Mesothelial cell of epicardium (in vitro differentiated cells): ENCODE data around the gene MT1F. TPM values are rescaled to one million over a fixed set of nuclear protein-coding genes. Genes with fewer than 3 reads are reported as not detected.

Experiments used
- DNase-seq, 2 experiments: peaks; one replicate each; pipeline ENCODE4 v3.0.0; 2021; ENCODE audit warnings: low spot score in 2 of 2; ENCODE audit not compliant: unreplicated experiment in 2 of 2
- H3K27ac Mint-ChIP-seq: 2 replicates; pipeline ENCODE4 v1.8.0; 2021; ENCODE audit warnings: mixed read lengths
- H3K27me3 Mint-ChIP-seq: 2 replicates; pipeline ENCODE4 v1.8.0; 2021; ENCODE audit warnings: low read depth, mixed read lengths
- H3K36me3 Mint-ChIP-seq: 2 replicates; pipeline ENCODE4 v1.8.0; 2021; ENCODE audit warnings: mixed read lengths
- H3K4me1 Mint-ChIP-seq: 2 replicates; pipeline ENCODE4 v1.8.0; 2021; ENCODE audit warnings: mixed read lengths
- H3K4me3 Mint-ChIP-seq: 2 replicates; pipeline ENCODE4 v1.8.0; 2021; ENCODE audit warnings: mild to moderate bottlenecking, moderate library complexity, mixed read lengths
- H3K9me3 Mint-ChIP-seq: 2 replicates; pipeline ENCODE4 v1.8.0; 2021; ENCODE audit warnings: mixed read lengths
- total RNA-seq: library from RNA; stranded (reverse); gene quantifications from 3 replicates; pipeline ENCODE4 v1.2.1, GENCODE V29; 2021
- TF ChIP-seq, protein P1 (sequence below): fragments of 200-600 bp; sonication (generic); IDR thresholded peaks from one replicate; pipeline ENCODE4 v1.5.0; 2021; ENCODE audit warnings: antibody characterized with exemption; ENCODE audit not compliant: unreplicated experiment

Gene MT1F
- total RNA-seq, 1 donor from 2014 or later, result 0.63 TPM

DNA sequence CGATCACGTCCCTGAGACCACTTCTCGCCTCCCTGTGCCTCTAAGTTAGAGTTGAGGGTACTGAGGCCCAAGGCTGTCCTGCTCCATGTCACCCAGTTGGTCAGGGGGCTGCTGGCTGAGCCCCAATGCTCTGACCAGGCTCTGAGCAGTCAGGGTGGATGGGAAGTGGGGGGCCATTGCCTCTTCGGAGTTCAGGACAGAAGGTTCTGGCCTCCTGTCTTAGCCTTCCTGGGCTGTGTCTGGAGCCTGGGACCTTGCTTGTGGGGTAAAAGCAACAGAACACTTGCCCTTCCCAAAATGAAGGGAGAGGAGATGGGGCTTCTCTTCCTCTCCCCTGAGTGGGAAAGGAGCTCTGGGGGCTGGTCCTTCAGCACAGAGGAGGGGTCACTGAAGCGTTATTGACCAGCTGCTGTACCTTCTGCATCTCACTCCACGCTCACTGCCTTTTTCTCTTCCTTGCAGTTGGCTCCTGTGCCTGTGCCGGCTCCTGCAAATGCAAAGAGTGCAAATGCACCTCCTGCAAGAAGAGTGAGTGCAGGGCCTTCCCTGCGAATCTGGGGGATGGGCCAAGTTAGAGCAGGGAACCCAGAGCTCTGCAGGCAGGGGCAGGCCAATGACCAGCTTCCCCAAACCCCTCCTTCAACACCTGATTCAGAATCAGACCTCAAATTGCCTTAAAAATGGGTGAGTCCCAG, 25.1 kb downstream of the MT1F start:
- Mint-ChIP-seq H3K4me3 (peak overlapping the region; percentile 81), H3K9me3 (peaks cover 11% of the 10 kb centered on the region), H3K27ac (no peak overlapping the region), H3K27me3 (peaks cover 48% of the 10 kb centered on the region), H3K36me3 (peaks cover 3% of the 10 kb centered on the region), H3K4me1 (peaks cover 4% of the 10 kb centered on the region)
- DNase-seq, result no peak
- TF ChIP-seq, protein P1, sequence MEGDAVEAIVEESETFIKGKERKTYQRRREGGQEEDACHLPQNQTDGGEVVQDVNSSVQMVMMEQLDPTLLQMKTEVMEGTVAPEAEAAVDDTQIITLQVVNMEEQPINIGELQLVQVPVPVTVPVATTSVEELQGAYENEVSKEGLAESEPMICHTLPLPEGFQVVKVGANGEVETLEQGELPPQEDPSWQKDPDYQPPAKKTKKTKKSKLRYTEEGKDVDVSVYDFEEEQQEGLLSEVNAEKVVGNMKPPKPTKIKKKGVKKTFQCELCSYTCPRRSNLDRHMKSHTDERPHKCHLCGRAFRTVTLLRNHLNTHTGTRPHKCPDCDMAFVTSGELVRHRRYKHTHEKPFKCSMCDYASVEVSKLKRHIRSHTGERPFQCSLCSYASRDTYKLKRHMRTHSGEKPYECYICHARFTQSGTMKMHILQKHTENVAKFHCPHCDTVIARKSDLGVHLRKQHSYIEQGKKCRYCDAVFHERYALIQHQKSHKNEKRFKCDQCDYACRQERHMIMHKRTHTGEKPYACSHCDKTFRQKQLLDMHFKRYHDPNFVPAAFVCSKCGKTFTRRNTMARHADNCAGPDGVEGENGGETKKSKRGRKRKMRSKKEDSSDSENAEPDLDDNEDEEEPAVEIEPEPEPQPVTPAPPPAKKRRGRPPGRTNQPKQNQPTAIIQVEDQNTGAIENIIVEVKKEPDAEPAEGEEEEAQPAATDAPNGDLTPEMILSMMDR, result no peak

DNA sequence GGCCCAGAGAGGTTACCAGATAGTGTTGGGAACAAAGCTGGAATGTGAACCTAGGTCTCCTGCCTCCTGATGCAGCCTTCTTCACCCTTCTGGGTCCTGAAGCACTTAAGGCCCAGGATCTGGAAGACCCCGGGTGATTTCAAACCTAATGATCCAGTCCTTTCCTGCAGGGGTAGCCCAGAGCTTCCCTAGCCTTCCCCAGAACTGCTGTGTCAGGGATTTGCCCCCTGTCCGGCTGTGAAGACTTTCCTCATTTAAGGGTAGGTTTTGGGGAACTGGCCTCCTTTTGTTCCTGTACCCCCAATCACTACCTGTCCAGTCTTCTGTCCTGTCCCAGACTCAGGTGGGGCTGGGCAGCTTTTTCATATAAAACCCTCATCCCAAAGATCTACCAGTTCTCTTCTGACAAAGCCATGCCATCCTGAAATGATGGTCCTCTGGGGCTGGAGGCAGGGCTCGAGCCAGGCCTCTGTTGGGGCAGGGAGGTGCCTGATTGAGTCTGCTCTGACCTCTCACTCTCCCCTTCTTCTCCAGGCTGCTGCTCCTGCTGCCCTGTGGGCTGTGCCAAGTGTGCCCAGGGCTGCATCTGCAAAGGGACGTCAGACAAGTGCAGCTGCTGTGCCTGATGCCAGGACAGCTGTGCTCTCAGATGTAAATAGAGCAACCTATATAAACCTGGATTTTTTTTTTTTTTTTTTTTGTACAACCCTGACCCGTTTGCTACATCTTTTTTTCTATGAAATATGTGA, 25.8 kb downstream of the MT1F start:
- no peak for DNase-seq
- Mint-ChIP-seq H3K4me1 (peaks cover 4% of the 10 kb centered on the region), H3K4me3 (peak overlapping the region; percentile 17), H3K27me3 (peaks cover 48% of the 10 kb centered on the region), H3K9me3 (peaks cover 13% of the 10 kb centered on the region), H3K27ac (no peak overlapping the region), H3K36me3 (peaks cover 3% of the 10 kb centered on the region)
- TF ChIP-seq, protein P1, result no peak

DNA sequence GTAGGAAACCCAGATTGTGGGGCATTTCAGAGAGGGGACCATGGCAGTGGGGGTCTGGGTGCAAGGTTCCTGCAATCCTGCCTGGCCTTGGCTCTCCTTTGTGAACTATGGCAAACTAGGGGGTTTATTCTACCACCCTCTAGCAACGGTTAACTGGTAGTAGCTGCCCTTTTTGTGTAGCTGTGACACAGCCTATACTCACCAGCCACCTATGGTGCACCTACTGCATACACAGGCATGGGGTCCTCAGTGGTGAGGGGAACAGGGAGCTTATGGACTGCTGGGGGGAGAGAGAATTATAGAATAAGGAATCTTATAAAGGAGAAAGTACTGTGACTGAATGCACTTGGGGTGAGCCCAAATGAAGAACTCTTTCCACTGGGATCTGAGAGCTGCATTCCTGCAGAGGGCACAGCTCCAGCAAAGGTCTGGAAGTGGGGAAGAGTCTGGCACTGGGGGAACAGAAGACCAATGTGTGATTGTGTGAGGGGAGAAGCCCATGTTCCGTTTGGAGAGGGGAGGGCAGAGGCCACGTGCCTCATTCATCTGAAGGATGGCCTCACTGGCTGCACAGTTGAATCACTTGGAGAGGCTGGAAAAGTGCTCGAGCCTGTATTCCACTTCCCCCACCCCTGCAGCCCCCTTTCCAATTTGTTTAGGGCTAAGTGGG, 26.6 kb downstream of the MT1F start:
- Mint-ChIP-seq H3K27me3 (peaks cover 54% of the 10 kb centered on the region), H3K36me3 (peaks cover 3% of the 10 kb centered on the region), H3K27ac (no peak overlapping the region), H3K4me1 (peaks cover 4% of the 10 kb centered on the region), H3K9me3 (peaks cover 13% of the 10 kb centered on the region), H3K4me3 (no peak overlapping the region)
- DNase-seq, result no peak
- TF ChIP-seq, protein P1, result no peak

DNA sequence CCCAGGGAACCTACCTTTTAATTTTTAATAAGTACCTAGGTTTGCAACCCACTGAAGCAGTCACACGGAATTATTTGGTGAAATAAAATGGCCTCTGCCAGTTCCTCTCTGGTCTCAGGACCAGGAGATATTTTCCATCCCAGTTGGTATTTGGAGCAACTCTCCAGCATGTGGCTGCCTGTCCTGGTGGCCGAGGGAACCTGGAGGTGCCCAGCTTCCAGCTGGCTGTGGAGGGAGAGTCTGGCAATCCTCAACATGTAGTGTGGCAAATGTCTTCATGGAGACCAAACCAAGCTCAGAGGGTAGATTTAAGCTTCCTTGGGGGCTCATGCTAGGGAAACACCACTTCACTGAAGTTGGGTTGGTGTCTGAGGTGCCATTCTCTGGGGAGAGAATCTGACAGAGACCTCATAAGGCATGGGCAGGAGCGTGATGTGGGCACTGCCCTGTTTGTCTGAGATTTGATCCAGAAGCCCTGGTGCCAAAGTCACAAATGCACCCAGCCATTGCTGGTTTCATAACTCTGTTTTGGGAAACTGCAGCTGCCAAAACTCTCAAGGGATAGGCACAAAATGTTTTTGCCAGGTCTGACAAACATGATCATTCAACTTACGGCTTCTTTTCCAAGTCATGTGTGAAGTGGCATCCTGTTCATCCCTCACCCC, 27.3 kb downstream of the MT1F start:
- Mint-ChIP-seq H3K4me1 (peaks cover 4% of the 10 kb centered on the region), H3K4me3 (no peak overlapping the region), H3K27me3 (peaks cover 54% of the 10 kb centered on the region), H3K9me3 (peaks cover 13% of the 10 kb centered on the region), H3K36me3 (peaks cover 3% of the 10 kb centered on the region), H3K27ac (no peak overlapping the region)
- DNase-seq, result no peak
- TF ChIP-seq, protein P1, result no peak

DNA sequence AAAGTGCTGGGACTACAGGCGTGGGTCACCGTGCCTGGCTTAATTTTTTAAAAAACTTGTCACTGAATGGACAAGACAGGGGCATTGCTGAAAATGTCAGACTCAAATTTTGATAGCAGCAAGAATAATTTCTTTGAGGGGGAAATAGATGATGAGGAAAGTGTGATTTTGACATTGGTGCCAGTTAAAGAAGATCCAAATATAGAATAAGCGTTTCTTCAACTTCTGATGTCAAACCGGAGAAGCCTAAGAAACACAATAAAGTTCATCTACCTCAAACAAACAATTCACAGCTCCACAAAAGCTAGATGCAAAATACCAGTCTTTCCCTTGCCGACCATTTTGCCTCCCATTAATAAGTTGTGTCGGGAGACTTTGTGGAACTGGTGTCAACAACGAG, 29.0 kb downstream of the MT1F start:
- TF ChIP-seq, protein P1, result no peak
- Mint-ChIP-seq H3K9me3 (peaks cover 18% of the 10 kb centered on the region), H3K27me3 (peaks cover 48% of the 10 kb centered on the region), H3K27ac (no peak overlapping the region), H3K4me1 (peaks cover 11% of the 10 kb centered on the region), H3K36me3 (peaks cover 3% of the 10 kb centered on the region), H3K4me3 (no peak overlapping the region)
- no peak for DNase-seq
